CD4-positive, alpha-beta memory T cell (primary cell): ENCODE results near the gene CFAP46. TPM values are rescaled to one million over a fixed set of nuclear protein-coding genes. Genes with fewer than 3 reads are reported as not detected.
"Not testable (repeated sequence)": the region's sequence is repeated elsewhere in the genome, so short reads cannot be mapped to it uniquely, and the experiment has no call there.

Source experiments
- CTCF ChIA-PET: fragments of 350-600 bp; sonication (Branson Sonifier 250); formaldehyde crosslinking; loops from one replicate; lab custom pipeline; 2021; ENCODE audit warnings: inconsistent platforms; ENCODE audit not compliant: partially characterized antibody; lab: Charles Lee
- POLR2A ChIA-PET: fragments of 350-600 bp; sonication (Branson Sonifier 250); formaldehyde crosslinking; loops from one replicate; lab custom pipeline; 2021; ENCODE audit not compliant: partially characterized antibody; lab: Charles Lee
- DNase-seq, 5 donors: peaks; one replicate each; pipeline versions ENCODE4 v3.0.0 to v3.0.0-alpha.2; 2020 to 2022; ENCODE audit warnings: mixed read lengths in 1 of 5
- H3K27ac ChIP-seq: one replicate; pipeline ENCODE4 v1.7.0; 2013; ENCODE audit warnings: low read depth, low read length
- H3K27me3 ChIP-seq: 2 replicates; pipeline ENCODE4 v1.7.0; 2013; ENCODE audit warnings: mild to moderate bottlenecking, low read length, moderate library complexity; ENCODE audit not compliant: insufficient read depth
- H3K36me3 ChIP-seq: 2 replicates; pipeline ENCODE4 v1.7.0; 2013; ENCODE audit warnings: mild to moderate bottlenecking, low read length, moderate library complexity; ENCODE audit not compliant: insufficient read depth
- H3K4me1 ChIP-seq: 2 replicates; pipeline ENCODE4 v1.7.0; 2013; ENCODE audit warnings: mild to moderate bottlenecking, low read length, moderate library complexity; ENCODE audit not compliant: insufficient read depth
- H3K4me3 ChIP-seq, 2 donors: one replicate each; pipeline ENCODE4 v1.7.0; 2013; ENCODE audit warnings: low read length in 2 of 2, mild to moderate bottlenecking in 1 of 2
- H3K9me3 ChIP-seq, 2 donors: one replicate each; pipeline ENCODE4 v1.7.0; 2013; ENCODE audit warnings: low read length in 2 of 2, control low read depth in 1 of 2; ENCODE audit not compliant: control insufficient read depth in 1 of 2
- H3K27ac Mint-ChIP-seq, 7 donors: one replicate each; pipeline ENCODE4 v1.8.0; 2020 to 2021; ENCODE audit warnings: mixed read lengths in 7 of 7, mild to moderate bottlenecking in 6 of 7, inconsistent platforms in 3 of 7, moderate library complexity in 3 of 7
- H3K27me3 Mint-ChIP-seq, 2 donors: one replicate each; pipeline ENCODE4 v1.8.0; 2020 to 2021; ENCODE audit warnings: mixed read lengths in 2 of 2
- H3K36me3 Mint-ChIP-seq, 2 donors: one replicate each; pipeline ENCODE4 v1.8.0; 2020 to 2021; ENCODE audit warnings: mixed read lengths in 2 of 2, inconsistent platforms in 1 of 2, mild to moderate bottlenecking in 1 of 2
- H3K4me1 Mint-ChIP-seq, 4 donors: one replicate each; pipeline ENCODE4 v1.8.0; 2020 to 2021; ENCODE audit warnings: mixed read lengths in 4 of 4, mild to moderate bottlenecking in 1 of 4
- H3K4me3 Mint-ChIP-seq, 8 donors: one replicate each; pipeline ENCODE4 v1.8.0; 2020 to 2021; ENCODE audit warnings: mixed read lengths in 8 of 8, mild to moderate bottlenecking in 7 of 8, moderate library complexity in 6 of 8, inconsistent platforms in 3 of 8
- H3K9me3 Mint-ChIP-seq, 8 donors: one replicate each; pipeline ENCODE4 v1.8.0; 2020 to 2021; ENCODE audit warnings: mixed read lengths in 8 of 8, mild to moderate bottlenecking in 5 of 8, inconsistent platforms in 3 of 8, moderate library complexity in 1 of 8
- intact Hi-C: fragments of 100-400 bp; cut with micrococcal nuclease; formaldehyde crosslinking; loops from one replicate; pipeline ENCODE4 v1.15.1; 2023
- polyA plus RNA-seq, 2 donors: library from polyadenylated mRNA; unstranded; fragments of 300-500 nt; fragmentation: Illumina TruSeq; gene quantifications; one replicate each; pipeline ENCODE4 v1.2.3, GENCODE V29; 2021
- total RNA-seq, 2 experiments: library from RNA; stranded (reverse); gene quantifications; one replicate each; pipeline ENCODE4 v1.2.3, GENCODE V29; 2021

The CFAP46 gene
- total and polyA plus RNA-seq, 4 experiments from 2014 or later: not detected

GRCh38 chr10:132972149-132972985 is 30.0 kb upstream of the CFAP46 start:
- intact Hi-C loops: no loop called here
- no peaks in the 10 kb centered on the region for H3K4me1 ChIP-seq
- Mint-ChIP-seq H3K36me3 (no peaks in the 10 kb centered on the region), H3K27me3 (peaks cover 6 to 19% of the 10 kb centered on the region in 2 donors), H3K9me3 (peaks cover 0 to 7% (median 2%) of the 10 kb centered on the region in 8 donors), H3K4me1 (peaks cover 0 to 8% (median 0%) of the 10 kb centered on the region in 4 donors), H3K4me3 (no peak overlapping the region), H3K27ac (no peak overlapping the region)
- H3K36me3 ChIP-seq: no peaks in the 10 kb centered on the region
- no peak overlapping the region for H3K27ac ChIP-seq
- H3K9me3 ChIP-seq: no peaks in the 10 kb centered on the region
- no peak for DNase-seq
- ChIA-PET POLR2A (no interaction called here), CTCF (no interaction called here)
- peaks cover 5% of the 10 kb centered on the region for H3K27me3 ChIP-seq
- no peak overlapping the region for H3K4me3 ChIP-seq

- Histone ChIP-seq H3K36me3 (no peaks in the 10 kb centered on the region), H3K9me3 (no peaks in the 10 kb centered on the region), H3K4me1 (no peaks in the 10 kb centered on the region), H3K27ac (no peak overlapping the region), H3K4me3 (no peak overlapping the region), H3K27me3 (peaks cover 5% of the 10 kb centered on the region)
- ChIA-PET POLR2A (no interaction called here), CTCF (no interaction called here)
- no peaks in the 10 kb centered on the region for H3K36me3 Mint-ChIP-seq
- no peak for DNase-seq
- H3K9me3 Mint-ChIP-seq: peaks cover 0 to 7% (median 2%) of the 10 kb centered on the region in 8 donors
- peaks cover 0 to 8% (median 0%) of the 10 kb centered on the region in 4 donors for H3K4me1 Mint-ChIP-seq
- intact Hi-C loops: no loop called here
- H3K27ac Mint-ChIP-seq: peak overlapping the region in 1 of 7 donors; percentile 62
- peaks cover 6 to 18% of the 10 kb centered on the region in 2 donors for H3K27me3 Mint-ChIP-seq
- H3K4me3 Mint-ChIP-seq: no peak overlapping the region
These were observed 29.2 kb upstream of the CFAP46 start for GRCh38 chr10:132971448-132972148.

GRCh38 chr10:132970641-132971438 is 28.5 kb upstream of the CFAP46 start:
- peaks cover 6 to 14% of the 10 kb centered on the region in 2 donors for H3K27me3 Mint-ChIP-seq
- ChIA-PET CTCF (no interaction called here), POLR2A (no interaction called here)

DNA sequence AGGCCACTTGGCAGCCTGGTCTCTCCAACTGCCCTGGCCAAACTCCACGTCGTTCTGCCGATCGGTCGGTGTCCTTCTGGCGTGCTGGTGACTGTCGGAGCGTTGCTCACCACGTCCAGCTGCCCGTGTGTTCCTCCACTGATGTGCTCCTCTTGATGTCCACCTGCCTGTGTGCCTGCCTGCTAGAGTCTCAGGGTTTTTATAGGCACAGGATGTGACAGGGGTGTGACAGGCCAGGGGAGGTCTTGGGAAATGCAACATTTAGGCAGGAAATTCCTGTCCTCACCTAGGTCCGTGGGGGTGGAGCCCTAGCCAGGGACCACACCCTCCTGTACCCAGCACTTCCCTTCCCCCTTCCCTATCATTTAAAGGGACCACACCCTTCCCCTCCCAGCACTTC is 25.2 kb upstream of the CFAP46 start:
- H3K4me3 ChIP-seq: no peak overlapping the region
- H3K36me3 Mint-ChIP-seq: no peaks in the 10 kb centered on the region
- intact Hi-C loops: no loop called here
- peaks cover 3 to 12% of the 10 kb centered on the region in 2 donors for H3K27me3 Mint-ChIP-seq
- H3K9me3 Mint-ChIP-seq: peaks cover 0 to 7% (median 2%) of the 10 kb centered on the region in 8 donors
- peak overlapping the region in 1 of 7 donors; percentile 52 for H3K27ac Mint-ChIP-seq
- H3K27ac ChIP-seq: no peak overlapping the region
- no peak for DNase-seq
- peaks cover 9 to 16% (median 12%) of the 10 kb centered on the region in 4 donors for H3K4me1 Mint-ChIP-seq
- POLR2A ChIA-PET: no interaction called here
- H3K27me3 ChIP-seq: peaks cover 5% of the 10 kb centered on the region
- CTCF ChIA-PET: no interaction called here
- peaks cover 7% of the 10 kb centered on the region for H3K4me1 ChIP-seq
- H3K9me3 ChIP-seq: no peaks in the 10 kb centered on the region
- H3K36me3 ChIP-seq: no peaks in the 10 kb centered on the region
- H3K4me3 Mint-ChIP-seq: no peak overlapping the region

More at GRCh38 chr10:132970641-132971438, 28.5 kb upstream of the CFAP46 start:
- no peaks in the 10 kb centered on the region for H3K36me3 Mint-ChIP-seq
- Histone ChIP-seq H3K4me3 (no peak overlapping the region), H3K9me3 (no peaks in the 10 kb centered on the region), H3K36me3 (no peaks in the 10 kb centered on the region), H3K27ac (no peak overlapping the region), H3K4me1 (no peaks in the 10 kb centered on the region), H3K27me3 (peaks cover 5% of the 10 kb centered on the region)
- no peak for DNase-seq
- no peak overlapping the region for H3K4me3 Mint-ChIP-seq
- H3K4me1 Mint-ChIP-seq: peaks cover 0 to 7% (median 0%) of the 10 kb centered on the region in 4 donors
- intact Hi-C loops: no loop called here
- H3K9me3 Mint-ChIP-seq: peaks cover 0 to 7% (median 2%) of the 10 kb centered on the region in 8 donors
- H3K27ac Mint-ChIP-seq: no peak overlapping the region

DNA sequence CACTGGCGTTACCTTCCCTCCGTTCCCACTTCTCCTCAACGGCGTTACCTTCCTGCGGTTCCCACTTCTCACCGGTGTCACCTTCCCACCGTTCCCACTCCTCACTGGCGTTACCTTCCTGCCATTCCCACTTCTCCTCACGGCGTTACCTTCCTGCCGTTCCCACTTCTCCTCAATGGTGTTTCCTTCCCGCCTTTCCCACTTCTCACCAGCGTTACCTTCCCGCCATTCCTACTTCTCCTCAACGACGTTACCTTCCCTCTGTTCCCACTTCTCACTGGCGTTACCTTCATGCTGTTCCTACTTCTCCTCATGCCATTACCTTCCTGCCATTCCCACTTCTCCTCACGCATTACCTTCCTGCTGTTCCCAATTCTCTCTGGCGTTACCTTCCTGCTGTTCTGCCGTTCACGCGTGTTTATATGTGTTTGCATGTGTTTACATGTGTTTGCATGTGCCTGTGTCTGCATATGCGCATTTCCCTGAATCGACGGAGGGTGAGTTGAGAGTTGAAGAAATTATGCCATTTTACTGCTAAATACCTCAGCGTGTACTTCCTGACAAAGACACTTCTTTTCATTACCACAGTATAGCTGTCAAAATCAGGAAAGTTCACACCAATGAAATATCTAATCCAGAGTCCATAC is 23.2 kb upstream of the CFAP46 start:
- peaks cover 0 to 7% (median 1%) of the 10 kb centered on the region in 8 donors for H3K9me3 Mint-ChIP-seq
- H3K27ac ChIP-seq: no peak overlapping the region
- no peaks in the 10 kb centered on the region for H3K9me3 ChIP-seq
- CTCF ChIA-PET: no interaction called here
- no peaks in the 10 kb centered on the region for H3K36me3 ChIP-seq
- POLR2A ChIA-PET: no interaction called here
- DNase-seq: no peak
- peak overlapping the region in 4 of 8 donors; percentile 2 to 27 (median 11) for H3K4me3 Mint-ChIP-seq
- H3K36me3 Mint-ChIP-seq: peaks cover 0 to 3% of the 10 kb centered on the region in 2 donors
- peak overlapping the region in 1 of 7 donors; percentile 5 for H3K27ac Mint-ChIP-seq
- intact Hi-C loops: no loop called here
- H3K27me3 Mint-ChIP-seq: peaks cover 0 to 4% of the 10 kb centered on the region in 2 donors
- peaks cover 10% of the 10 kb centered on the region for H3K4me1 ChIP-seq
- H3K4me1 Mint-ChIP-seq: peaks cover 10 to 22% (median 18%) of the 10 kb centered on the region in 4 donors
- peaks cover 2% of the 10 kb centered on the region for H3K27me3 ChIP-seq
- H3K4me3 ChIP-seq: no peak overlapping the region

DNA sequence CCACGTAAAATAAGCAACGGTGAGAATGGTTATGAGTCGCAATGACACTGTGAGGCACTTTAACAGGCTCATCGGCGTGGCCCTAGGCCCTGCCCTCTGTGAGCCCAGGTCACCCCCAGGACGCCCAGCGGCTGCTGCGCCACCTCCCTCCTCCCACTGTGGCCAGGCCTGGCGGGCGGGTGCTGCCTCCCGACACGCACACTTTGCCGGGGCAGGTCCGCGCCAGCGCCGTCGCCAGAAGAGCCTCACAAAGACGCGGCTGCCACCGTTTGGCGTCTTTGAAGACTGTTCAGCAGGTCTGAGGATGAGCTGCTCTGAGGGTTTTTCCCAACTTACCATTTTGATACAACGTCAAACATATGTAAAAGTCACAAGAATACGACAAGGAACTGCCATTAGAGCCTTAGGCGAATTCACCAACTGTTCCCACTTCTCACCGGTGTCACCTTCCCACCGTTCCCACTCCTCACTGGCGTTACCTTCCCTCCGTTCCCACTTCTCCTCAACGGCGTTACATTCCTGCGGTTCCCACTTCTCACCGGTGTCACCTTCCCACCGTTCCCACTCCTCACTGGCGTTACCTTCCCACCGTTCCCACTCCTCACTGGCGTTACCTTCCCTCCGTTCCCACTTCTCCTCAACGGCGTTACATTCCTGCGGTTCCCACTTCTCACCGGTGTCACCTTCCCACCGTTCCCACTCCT is 22.5 kb upstream of the CFAP46 start:
- intact Hi-C loops, H3K9me3 Mint-ChIP-seq, H3K27ac ChIP-seq, CTCF ChIA-PET, H3K4me3 ChIP-seq, H3K27me3 Mint-ChIP-seq, H3K36me3 ChIP-seq, H3K9me3 ChIP-seq, POLR2A ChIA-PET, H3K27ac Mint-ChIP-seq, H3K27me3 ChIP-seq, H3K36me3 Mint-ChIP-seq: not testable (repeated sequence)
- peaks cover 10 to 22% (median 18%) of the 10 kb centered on the region in 4 donors for H3K4me1 Mint-ChIP-seq
- DNase-seq: peak in 1 of 5 donors; percentile 11
- peak overlapping the region in 3 of 8 donors; percentile 29 to 37 (median 29) for H3K4me3 Mint-ChIP-seq
- peaks cover 10% of the 10 kb centered on the region for H3K4me1 ChIP-seq
